HG03432 (cell line): ENCODE data around the gene ECHDC3.
"Not testable (repeated sequence)": the region's sequence is repeated elsewhere in the genome, so short reads cannot be mapped to it uniquely, and the experiment has no call there.

Experiments used
- ATAC-seq: cut with Tn5 transposase; IDR thresholded peaks from one replicate; pipeline ENCODE4 v1.9.1; 2021; ENCODE audit warnings: mild to moderate bottlenecking, moderate library complexity; ENCODE audit not compliant: unreplicated experiment

The ECHDC3 gene

GRCh38 chr10:11715815-11716494 is 26.2 kb upstream of the ECHDC3 start:
- ATAC-seq: no peak

- ATAC-seq: no peak
Measured at GRCh38 chr10:11716686-11717085, 25.5 kb upstream of the ECHDC3 start.

GRCh38 chr10:11719496-11720259 is 22.5 kb upstream of the ECHDC3 start:
- ATAC-seq: no peak

- ATAC-seq: no peak
Measured at GRCh38 chr10:11720260-11720741, 21.9 kb upstream of the ECHDC3 start.

- ATAC-seq: no peak
Measured at GRCh38 chr10:11721806-11722205, 20.4 kb upstream of the ECHDC3 start.

GRCh38 chr10:11723359-11723758 is 18.8 kb upstream of the ECHDC3 start:
- no peak for ATAC-seq

GRCh38 chr10:11724938-11725776 is 17.0 kb upstream of the ECHDC3 start:
- peak; percentile 81 for ATAC-seq

- ATAC-seq: no peak
Measured at GRCh38 chr10:11725912-11726311, 16.3 kb upstream of the ECHDC3 start.

GRCh38 chr10:11727563-11727962 is 14.6 kb upstream of the ECHDC3 start:
- no peak for ATAC-seq

- no peak for ATAC-seq
Measured at GRCh38 chr10:11728353-11728752, 13.8 kb upstream of the ECHDC3 start.

GRCh38 chr10:11729790-11730315 is 12.3 kb upstream of the ECHDC3 start:
- ATAC-seq: no peak

- ATAC-seq: no peak
Measured at GRCh38 chr10:11730779-11731178, 11.4 kb upstream of the ECHDC3 start.

GRCh38 chr10:11736767-11737166 is 5.4 kb upstream of the ECHDC3 start:
- not testable (repeated sequence) for ATAC-seq

GRCh38 chr10:11737258-11738032 is 4.7 kb upstream of the ECHDC3 start:
- not testable (repeated sequence) for ATAC-seq

GRCh38 chr10:11740907-11741306 is 1.3 kb upstream of the ECHDC3 start:
- no peak for ATAC-seq

- ATAC-seq: no peak
Measured at GRCh38 chr10:11741608-11742007, 574 bp upstream of the ECHDC3 start.

- no peak for ATAC-seq
Measured at GRCh38 chr10:11742779-11743298, 657 bp downstream of the ECHDC3 start.

- no peak for ATAC-seq
Measured at GRCh38 chr10:11743461-11744338, 1.5 kb downstream of the ECHDC3 start.

- no peak for ATAC-seq
Measured at GRCh38 chr10:11745045-11745444, 2.9 kb downstream of the ECHDC3 start.
